Mesodermal cell (in vitro differentiated cells): Measurements from ENCODE around the gene ZFYVE21.

ENCODE experiments used
- H3K27ac ChIP-seq: 2 replicates; pipeline ENCODE4 v1.7.0; 2013; ENCODE audit warnings: mild to moderate bottlenecking, low read depth, low read length, moderate library complexity; ENCODE audit not compliant: severe bottlenecking
- H3K36me3 ChIP-seq: 2 replicates; pipeline ENCODE4 v1.7.1; 2013; ENCODE audit warnings: mild to moderate bottlenecking, low read length, moderate library complexity; ENCODE audit not compliant: control insufficient read depth, insufficient read depth
- H3K4me1 ChIP-seq: one replicate; pipeline ENCODE4 v1.7.1; 2013; ENCODE audit warnings: mild to moderate bottlenecking, low read length; ENCODE audit not compliant: insufficient read depth, control insufficient read depth, poor library complexity, severe bottlenecking
- H3K4me3 ChIP-seq: 2 replicates; pipeline ENCODE4 v1.7.0; 2013; ENCODE audit warnings: low read length, control low read depth, mild to moderate bottlenecking; ENCODE audit not compliant: insufficient read depth, poor library complexity, severe bottlenecking; ENCODE audit errors: extremely low read depth
- H3K9me3 ChIP-seq: 2 replicates; pipeline ENCODE4 v1.7.1; 2013; ENCODE audit warnings: mild to moderate bottlenecking, low read length, moderate library complexity; ENCODE audit not compliant: control insufficient read depth
- WGBS, 2 experiments: methylation state at CpG; one replicate each; pipeline ENCODE4 v1.1.5; 2013; ENCODE audit warnings: missing lambda C conversion rate in 2 of 2; ENCODE audit not compliant: insufficient coverage in 2 of 2; 5-methylcytosine and 5-hydroxymethylcytosine counted together

Gene ZFYVE21

GRCh38 chr14:103728141-103728540, 12.5 kb downstream of the ZFYVE21 start:
- Histone ChIP-seq H3K27ac (no peak overlapping the region), H3K36me3 (peaks cover 58% of the 10 kb centered on the region), H3K4me1 (no peaks in the 10 kb centered on the region), H3K9me3 (no peaks in the 10 kb centered on the region), H3K4me3 (no peak overlapping the region)
- 91 to 97% methylated on average over 12 of the region's 19 CpGs for WGBS, 2 experiments

GRCh38 chr14:103728721-103729120, 13.1 kb downstream of the ZFYVE21 start:
- no peak overlapping the region for H3K27ac ChIP-seq
- H3K4me3 ChIP-seq, result no peak overlapping the region
- no peaks in the 10 kb centered on the region for H3K4me1 ChIP-seq
- peaks cover 62% of the 10 kb centered on the region for H3K36me3 ChIP-seq
- no peaks in the 10 kb centered on the region for H3K9me3 ChIP-seq
- WGBS, 2 experiments, result 89 to 91% methylated on average over 12 of the region's 12 CpGs

GRCh38 chr14:103729496-103730448, 14.2 kb downstream of the ZFYVE21 start:
- H3K9me3 ChIP-seq, result no peaks in the 10 kb centered on the region
- H3K4me1 ChIP-seq, result no peaks in the 10 kb centered on the region
- no peak overlapping the region for H3K4me3 ChIP-seq
- 95 to 97% methylated on average over 15 to 22 of the region's 24 CpGs for WGBS, 2 experiments
- H3K27ac ChIP-seq, result no peak overlapping the region
- peaks cover 73% of the 10 kb centered on the region for H3K36me3 ChIP-seq

GRCh38 chr14:103730490-103731035, 15.0 kb downstream of the ZFYVE21 start:
- peaks cover 71% of the 10 kb centered on the region for H3K36me3 ChIP-seq
- no peak overlapping the region for H3K27ac ChIP-seq
- 95% methylated on average over 14 to 15 of the region's 15 CpGs for WGBS, 2 experiments
- H3K4me3 ChIP-seq, result no peak overlapping the region
- H3K4me1 ChIP-seq, result no peaks in the 10 kb centered on the region
- no peaks in the 10 kb centered on the region for H3K9me3 ChIP-seq

GRCh38 chr14:103731481-103731880, 15.9 kb downstream of the ZFYVE21 start:
- 93 to 99% methylated on average over 11 to 13 of the region's 15 CpGs for WGBS, 2 experiments
- H3K9me3 ChIP-seq, result no peaks in the 10 kb centered on the region
- peaks cover 63% of the 10 kb centered on the region for H3K36me3 ChIP-seq
- H3K27ac ChIP-seq, result no peak overlapping the region
- H3K4me3 ChIP-seq, result no peak overlapping the region
- no peaks in the 10 kb centered on the region for H3K4me1 ChIP-seq

- 93 to 97% methylated on average over 22 to 24 of the region's 24 CpGs for WGBS, 2 experiments
- Histone ChIP-seq H3K27ac (no peak overlapping the region), H3K4me1 (no peaks in the 10 kb centered on the region), H3K36me3 (peaks cover 61% of the 10 kb centered on the region), H3K4me3 (no peak overlapping the region), H3K9me3 (no peaks in the 10 kb centered on the region)
Observed at GRCh38 chr14:103731916-103732867, 16.6 kb downstream of the ZFYVE21 start.

GRCh38 chr14:103732868-103733620, 17.4 kb downstream of the ZFYVE21 start:
- no peaks in the 10 kb centered on the region for H3K4me1 ChIP-seq
- H3K27ac ChIP-seq, result no peak overlapping the region
- no peaks in the 10 kb centered on the region for H3K9me3 ChIP-seq
- H3K4me3 ChIP-seq, result no peak overlapping the region
- H3K36me3 ChIP-seq, result peaks cover 55% of the 10 kb centered on the region
- 94 to 96% methylated on average over 7 to 8 of the region's 9 CpGs for WGBS, 2 experiments

GRCh38 chr14:103733651-103734050, 18.0 kb downstream of the ZFYVE21 start:
- 96 to 98% methylated on average over 12 to 13 of the region's 14 CpGs for WGBS, 2 experiments
- H3K9me3 ChIP-seq, result no peaks in the 10 kb centered on the region
- no peaks in the 10 kb centered on the region for H3K4me1 ChIP-seq
- H3K36me3 ChIP-seq, result peaks cover 54% of the 10 kb centered on the region
- H3K4me3 ChIP-seq, result no peak overlapping the region
- no peak overlapping the region for H3K27ac ChIP-seq

- Histone ChIP-seq H3K36me3 (peaks cover 49% of the 10 kb centered on the region), H3K9me3 (no peaks in the 10 kb centered on the region), H3K27ac (no peak overlapping the region), H3K4me1 (no peaks in the 10 kb centered on the region), H3K4me3 (no peak overlapping the region)
- WGBS, 2 experiments, result 93 to 97% methylated on average over 19 to 23 of the region's 23 CpGs
Observed at GRCh38 chr14:103734081-103734888, 18.7 kb downstream of the ZFYVE21 start.
